Measurements from ENCODE around the gene PCDH7.

- TF ChIP-seq CTCF (IDR thresholded peaks at IDR 0.05; ENCODE audit: low read depth, low read length) (no peak), EZH2phosphoT487 (IDR thresholded peaks at IDR 0.05; ENCODE audit: low read depth) (no peak)
Measured at GRCh38 chr4:30765022-30765421, 44.9 kb downstream of the PCDH7 start.

Measured in OCI-LY3 (cell line).